HCEC 1CT (cell line): Measurements from ENCODE around the gene TPD52L2.
A peak's percentile ranks its signal among the peaks of the same experiment; 100 is the strongest.

ENCODE experiments used
- DNase-seq: peaks from one replicate; pipeline ENCODE4 v3.0.0-alpha.2; 2017

TPD52L2 gene

DNA sequence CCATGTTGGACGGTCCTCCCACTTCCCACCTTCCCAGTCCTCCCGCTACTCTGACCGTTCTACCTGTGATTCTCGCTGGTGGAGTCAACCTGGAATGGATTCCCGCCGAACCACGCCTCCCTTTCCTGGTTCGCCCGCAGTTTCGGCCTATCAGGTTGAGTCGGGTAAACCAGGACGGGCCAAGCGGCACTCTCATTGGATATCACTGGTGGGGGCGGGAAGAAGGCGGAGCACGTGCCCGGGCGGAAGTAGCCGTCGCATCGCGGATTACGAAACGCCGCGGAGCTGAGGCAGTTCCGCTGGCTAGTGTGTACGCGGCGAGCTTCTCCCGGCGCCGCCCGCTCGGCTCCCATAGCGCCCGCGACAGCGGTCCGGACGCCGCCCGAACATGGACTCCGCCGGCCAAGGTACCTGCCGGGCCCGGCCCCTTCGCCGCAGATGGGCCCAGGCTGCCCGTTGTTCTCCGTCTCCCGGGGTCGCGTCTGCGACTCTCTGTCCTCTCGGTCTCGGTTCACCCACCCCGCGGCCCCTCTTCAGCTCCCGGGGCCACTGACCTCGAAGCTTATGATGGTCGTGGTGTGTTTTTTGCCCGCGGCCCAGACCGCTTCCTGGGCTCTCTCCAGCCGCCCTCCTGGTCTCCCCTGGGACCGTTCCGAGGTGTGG lies at the start of gene TPD52L2:
Gene TPD52L2, plus strand, starts transcription at position 293 of the 663 bp plus-strand sequence. Its CDS starts 96 bp downstream, at position 389.
- DNase-seq = peak; percentile 99

DNA sequence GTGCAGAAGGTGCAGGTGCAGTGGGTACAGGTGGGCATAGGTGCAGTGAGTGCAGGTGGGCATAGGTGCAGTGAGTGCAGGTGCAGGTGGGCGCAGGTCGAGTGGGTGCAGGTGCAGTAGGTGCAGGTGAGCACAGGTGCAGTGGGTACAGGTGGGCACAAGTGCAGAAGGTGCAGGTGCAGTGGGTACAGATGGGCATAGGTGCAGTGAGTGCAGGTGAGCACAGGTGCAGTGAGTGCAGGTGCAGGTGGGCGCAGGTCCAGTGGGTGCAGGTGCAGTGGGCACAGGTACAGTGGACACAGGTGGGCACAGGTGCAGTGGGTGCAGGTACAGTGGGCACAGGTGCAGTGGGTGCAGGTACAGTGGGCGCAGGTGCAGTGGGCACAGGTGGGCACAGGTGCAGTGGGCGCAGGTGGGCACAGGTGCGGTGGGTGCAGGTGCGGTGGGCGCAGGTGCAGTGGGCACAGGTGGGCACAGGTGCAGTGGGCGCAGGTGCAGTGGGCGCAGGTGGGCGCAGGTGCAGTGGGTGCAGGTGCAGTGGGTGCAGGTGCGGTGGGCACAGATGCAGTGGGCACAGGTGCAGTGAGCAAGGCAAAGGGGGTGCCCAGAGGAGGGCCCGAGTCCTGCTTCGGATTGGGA lies 49.3 kb upstream of the TPD52L2 start:
- DNase-seq = no peak

DNA sequence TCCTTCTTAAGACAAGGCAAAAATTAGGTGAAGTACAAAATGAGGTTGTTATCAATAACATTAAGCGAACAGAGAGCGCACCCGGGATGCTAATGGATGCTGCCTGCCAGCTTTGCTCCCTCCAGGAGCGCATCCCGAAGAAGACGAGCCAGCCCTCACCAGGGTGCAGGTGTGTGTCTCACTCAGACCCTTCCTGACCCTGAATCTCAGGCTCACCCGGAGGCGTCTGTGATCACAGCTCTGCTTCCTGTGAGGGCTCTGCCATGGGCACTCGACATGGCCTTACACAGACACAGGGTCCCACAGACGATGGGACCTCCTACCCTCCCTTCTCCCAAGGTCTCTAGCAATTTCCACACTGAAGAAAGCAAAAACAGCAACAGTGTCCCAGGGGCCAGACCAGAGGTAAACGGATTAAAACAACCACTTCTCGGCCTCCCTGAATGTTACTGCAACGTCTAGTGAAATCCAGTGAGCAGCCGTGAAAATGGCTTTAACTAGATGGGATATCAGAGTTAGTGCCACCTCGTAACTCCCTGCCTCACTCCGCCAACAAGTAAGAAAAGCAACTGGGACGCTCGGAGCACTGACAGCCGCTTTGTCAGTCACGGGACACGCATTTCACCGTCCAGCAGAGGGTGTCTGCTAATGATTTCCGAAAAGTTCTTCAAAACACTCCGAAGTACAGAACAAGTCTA lies 45.7 kb upstream of the TPD52L2 start:
- DNase-seq = peak; percentile 41

DNA sequence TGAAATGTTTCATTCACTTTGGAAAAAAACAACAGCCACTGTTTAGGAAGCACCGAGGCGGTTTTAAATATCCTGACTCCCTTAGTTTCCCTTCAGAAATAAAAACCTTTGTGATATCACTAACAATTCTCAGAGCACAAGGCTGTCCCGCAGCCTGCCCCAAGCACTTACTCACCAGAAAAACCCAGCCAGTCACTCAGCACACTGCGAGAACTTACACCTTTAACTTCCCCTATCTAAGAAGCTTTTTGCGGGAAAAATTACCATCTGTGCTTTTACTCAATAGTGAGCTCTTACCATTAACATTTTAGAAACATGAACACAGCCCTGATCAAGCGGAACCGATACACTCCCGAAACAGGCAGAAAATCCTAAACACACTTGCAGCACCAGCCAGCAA lies 43.3 kb upstream of the TPD52L2 start:
- DNase-seq = no peak

DNA sequence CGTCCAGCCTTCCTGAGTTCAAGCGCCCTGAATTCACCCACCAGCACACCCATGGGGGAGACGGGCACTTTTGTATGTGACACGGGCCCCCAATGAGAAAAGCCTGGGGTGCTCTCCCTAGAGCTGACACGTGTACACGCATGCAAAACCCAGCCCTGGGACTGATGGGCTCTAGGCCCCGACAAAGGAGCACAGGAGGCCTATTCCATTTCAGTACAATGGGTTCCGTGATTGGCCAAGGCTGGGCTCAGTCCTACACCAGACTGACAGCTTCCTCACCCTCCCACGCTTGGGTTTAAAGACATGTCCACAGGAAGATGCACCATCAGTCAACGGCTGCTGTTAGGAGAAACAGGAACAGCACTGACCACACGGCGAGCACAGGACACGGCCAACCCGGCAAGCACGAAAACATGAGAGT lies 42.8 kb upstream of the TPD52L2 start:
- no peak for DNase-seq

DNA sequence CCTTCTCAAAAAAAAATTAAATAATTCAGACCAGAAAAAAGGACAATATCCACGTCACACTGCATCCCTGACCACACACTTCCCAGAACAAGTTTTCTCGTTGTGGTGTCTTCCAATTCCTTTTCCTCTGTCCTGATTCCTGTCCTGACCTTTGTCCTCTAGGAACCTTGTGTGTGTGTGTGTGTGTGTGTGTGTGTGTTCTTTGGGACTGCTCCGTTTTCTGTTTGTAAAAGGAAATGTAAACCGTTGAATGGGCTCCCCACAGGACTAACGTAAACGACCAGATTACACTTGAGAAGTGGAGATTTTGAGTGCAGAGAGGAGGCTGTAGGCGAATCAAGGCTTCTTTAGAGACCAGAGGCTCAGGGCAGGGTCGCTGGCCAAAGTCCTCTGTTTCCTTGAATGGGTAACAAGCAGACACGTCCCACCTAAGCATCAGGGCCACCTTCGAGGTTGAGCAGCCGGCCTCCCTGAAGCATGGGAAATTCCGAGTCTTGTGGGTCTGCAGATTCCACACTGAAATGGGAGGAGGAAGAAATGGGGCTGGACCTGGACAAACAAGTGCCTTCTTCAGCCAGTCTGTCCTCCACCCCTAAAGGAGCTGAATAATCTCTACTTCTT lies 41.3 kb upstream of the TPD52L2 start:
- DNase-seq = no peak

DNA sequence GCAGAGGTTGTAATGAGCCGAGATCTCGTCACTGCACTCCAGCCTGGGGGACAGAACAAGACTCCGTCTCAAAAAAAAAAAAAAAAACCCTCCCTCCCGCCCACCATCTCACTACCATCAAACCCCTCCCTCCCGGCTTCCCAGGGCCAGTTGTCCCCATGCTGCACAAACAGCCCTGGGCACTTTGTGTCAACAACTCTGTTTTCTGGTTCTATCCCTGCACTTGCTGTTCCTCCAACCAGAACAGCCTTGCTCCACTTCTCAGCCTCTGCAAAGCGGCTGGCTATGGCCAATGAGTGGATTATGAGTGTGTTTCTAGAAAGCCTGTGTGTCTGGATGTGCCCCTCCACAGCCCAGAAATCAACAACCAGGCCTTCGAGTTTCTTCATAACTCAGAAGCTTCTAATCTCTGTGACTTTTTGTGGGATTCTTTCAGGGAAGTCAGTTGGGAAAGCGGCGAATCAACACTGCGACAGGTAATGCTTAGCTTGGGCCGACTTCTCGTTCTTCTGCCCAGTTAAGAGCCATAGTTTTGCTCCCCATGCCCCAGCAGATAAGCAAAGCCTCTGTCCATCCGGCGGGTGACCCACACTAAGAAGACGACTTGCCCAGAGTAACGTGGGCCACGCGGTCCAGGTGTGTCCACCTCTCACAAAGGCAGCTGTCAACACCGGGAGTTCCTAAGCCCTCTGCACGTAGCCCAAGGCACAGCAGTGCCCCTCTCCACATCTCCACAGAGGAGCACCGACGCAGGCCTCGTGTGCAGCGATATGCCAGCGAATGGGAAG lies 39.5 kb upstream of the TPD52L2 start:
- no peak for DNase-seq

DNA sequence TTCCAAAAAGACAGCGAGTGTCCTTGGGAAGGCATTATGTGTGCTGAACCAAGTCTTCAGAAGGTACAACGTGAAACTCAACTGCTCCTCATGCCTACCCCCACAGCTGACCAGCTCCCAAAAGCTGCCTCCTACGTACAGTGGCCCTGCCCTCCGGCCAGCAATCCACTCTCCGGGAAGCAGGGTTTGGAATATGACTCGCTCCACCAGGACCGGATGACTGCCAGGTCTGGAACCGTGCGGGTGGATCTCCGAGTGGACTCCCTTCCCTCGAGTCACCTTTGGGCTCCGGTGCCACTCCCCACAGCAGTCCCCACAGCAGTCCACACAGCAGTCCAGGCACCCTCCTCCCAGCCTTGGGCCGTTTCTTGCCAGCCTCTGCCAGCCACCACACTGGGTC lies 38.3 kb upstream of the TPD52L2 start:
- no peak for DNase-seq

DNA sequence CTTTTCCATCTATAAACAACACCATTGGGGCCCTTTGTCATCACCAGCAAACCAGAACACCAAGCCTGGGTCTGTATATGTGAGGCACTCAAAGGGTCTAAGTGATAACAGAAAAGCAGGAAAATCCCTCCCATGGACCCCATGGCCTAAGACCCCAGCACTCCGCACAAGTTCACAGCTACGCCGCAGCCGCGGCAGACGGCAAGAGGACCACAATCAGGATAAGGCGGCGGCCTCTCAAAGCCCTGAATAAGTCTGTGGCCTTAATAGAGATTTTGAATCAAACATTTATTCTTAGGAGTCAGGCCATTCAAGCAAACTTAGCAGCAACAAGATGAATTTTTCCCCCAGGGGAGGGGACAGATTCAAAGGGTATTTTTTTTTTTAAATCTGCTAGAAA lies 36.9 kb upstream of the TPD52L2 start:
- no peak for DNase-seq

DNA sequence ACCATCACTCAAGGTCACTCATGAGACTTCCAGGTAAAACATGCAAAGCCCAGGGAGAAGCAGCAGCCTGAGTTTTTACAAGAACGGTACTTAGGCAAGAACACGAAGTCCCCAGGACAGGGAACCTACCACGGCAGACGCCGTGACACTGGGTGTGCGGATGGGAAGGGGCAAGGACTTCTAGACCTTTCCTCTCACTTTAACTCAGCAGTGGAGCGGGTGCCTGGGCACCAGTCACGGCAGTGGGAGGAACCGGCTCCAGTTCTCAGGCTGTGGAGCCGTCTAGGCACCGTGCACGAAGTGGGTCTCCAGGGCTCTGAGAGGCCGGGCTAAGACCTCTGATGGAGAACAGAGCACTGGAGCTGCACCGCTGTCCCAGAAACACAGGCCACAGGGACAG lies 36.5 kb upstream of the TPD52L2 start:
- DNase-seq = no peak

DNA sequence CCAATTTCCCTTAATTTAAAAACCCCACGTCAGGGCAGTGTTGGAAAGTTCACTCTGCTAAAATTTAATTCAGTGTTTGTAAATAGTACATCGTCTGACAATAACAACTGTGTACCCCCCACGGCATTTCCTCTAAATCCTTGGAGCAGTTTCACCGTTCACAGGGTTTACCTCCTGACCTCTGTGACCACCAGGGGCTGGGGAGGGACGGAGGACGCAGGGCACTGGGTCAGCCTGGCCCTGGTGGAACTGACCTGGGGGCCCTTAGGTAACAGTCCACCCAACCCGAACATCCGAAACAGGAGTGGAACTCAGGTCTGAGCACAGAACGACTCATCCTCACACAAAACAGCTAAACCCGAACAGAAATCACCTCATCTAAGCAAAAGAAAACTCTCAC lies 36.1 kb upstream of the TPD52L2 start:
- DNase-seq = no peak

DNA sequence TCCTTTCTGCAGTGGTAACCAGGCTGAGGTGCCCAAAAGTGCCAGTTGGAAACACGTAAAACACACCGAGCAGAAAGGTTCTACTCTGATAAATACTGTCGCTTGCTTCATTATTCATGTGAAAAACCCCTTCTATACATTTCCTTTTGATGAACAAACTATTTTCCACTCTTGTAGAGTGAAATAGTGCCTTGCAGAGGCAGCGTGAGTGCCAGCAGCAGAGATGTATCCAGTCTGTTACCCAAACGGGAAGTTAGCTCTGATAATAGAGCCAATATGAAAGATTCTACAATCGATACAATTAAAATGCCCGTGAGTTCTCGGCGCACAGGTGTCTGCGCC lies 35.5 kb upstream of the TPD52L2 start:
- no peak for DNase-seq

DNA sequence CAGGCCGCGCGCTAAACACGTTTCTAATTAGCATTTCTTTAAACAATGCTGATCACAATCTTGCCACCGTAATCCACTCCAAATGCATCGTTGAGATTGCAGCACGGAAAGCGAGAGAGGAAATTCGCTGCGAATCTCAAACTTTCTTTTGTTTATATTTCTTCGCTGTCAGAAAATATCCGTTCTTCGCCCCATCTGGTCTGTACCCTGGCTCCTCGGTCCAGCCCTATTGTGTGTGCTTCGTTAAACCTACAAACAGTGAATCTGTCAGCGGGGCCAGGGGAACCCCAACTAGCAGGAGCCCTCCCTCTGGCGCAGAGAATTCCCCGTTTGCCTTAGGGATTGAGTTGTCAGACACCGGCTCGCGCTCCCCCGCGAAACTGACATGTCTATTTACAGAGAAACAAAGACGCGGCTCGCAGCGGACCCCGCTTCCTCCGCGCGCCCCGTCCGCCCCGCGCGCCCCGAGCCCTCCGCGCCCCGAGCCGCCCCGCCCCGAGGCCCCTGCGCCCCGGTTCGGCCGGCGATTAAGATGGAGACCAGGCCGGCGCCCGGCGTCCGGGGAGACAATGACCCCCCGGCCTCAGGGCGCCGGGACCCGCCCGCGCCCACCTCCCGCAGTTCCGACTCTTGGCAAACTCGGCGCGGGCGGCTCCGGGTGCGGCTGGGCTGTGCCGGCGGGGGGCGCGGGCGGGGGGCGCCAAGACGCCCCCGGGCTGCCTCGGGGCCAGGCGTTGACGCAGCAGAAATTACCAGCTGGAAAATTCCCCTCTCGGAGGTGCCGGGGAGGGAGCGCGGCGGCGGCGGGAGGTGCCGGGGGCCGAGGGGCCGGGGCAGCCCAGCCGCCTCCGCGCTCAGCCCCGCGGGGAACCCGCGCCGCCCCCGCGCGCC lies 34.9 kb upstream of the TPD52L2 start:
- peak; percentile 26 for DNase-seq

DNA sequence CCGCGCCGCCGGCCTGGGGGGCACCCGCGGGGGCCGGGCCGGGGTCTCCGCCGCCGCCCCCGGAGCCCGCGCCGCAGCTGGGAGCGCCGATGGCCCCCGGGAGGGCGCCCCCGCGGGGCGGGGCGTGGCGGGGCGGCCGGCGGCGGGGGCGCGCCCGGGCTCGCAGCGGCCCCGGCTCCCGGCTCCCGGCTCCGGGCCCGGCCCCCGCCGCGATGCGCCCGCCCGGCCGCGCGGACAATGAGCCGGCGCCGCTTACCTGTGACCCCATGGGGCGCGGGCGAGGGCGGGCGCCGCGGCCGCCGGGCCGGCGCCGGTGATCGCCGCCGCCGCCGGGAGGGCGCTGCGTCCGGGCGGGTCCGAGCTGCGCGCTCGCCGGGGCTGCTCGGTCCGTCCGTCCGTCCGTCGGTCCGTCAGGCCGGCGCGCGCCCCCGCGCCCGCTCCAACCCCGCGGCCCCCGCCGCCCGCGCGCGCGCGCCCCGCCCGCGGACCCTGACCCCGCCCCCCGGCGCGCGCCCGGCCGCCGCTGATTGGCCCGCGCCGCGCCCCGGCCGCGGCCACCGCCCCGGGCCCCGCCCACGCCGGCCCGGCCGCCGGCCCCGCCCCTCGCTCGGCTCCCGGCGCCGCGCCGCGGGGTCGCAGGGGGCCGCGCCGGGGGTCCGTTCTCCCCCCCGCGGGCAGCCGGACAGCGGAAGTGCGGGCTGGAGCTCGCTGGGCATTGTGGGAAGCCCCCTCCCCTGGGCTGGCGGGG lies 34.1 kb upstream of the TPD52L2 start, which contains the start of gene ZBTB46:
Gene ZBTB46, minus strand, starts transcription at position 424 of the 748 bp plus-strand sequence. CDS start 40,507 bp downstream, outside the sequence.
- DNase-seq = peak; percentile 51

DNA sequence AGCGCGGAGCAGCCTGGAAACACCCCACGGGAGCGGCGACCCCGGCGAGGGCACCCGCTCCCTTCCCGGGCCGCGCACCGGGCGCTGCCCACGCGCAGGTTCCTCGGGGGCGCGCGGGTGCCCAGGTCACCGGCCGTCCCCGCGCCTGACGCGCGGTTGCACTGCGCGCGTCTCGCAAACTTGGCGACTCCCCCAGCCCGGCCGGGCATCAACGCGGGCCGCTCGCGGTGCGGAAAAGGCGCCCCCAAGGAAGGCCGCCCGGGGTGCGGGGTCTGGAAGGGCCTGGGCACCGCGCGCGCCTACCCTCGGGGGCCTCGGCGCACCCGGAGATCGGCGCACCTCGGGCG lies 33.5 kb upstream of the TPD52L2 start:
- no peak for DNase-seq

DNA sequence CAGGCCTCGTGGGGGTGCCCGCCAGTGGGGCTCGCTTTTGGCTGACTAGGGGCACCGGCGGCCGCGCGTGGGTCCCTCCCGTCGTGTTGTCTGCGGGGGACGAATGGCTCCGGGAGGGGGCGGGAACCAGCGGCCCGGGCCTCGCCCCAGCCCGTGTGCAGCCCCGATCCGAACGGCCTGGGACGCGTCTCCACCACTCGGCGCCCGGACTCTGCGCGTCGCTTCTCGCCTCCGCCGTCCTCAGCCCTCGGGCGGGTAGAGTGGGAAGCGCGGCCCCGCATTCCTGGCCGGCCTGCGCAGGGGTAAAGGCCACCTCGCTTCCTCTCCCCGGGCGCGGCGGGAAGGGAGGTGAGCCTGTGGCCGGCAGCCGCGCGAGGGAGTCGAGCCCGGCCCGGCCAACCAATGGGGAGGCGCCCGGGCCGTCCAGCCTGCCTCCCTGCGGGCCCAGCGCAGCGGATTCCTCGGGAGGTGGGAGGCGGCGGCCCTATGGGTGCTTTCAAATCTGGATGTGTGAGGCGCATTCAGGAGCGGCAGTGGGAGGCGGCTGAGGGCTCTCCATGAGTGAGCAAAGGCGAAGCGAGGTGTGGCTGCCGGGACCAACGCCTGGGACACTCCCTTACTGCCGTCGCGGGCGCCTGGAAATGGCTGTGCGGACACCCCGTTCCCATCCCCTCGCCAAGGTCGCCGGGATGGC lies 32.9 kb upstream of the TPD52L2 start:
- no peak for DNase-seq

DNA sequence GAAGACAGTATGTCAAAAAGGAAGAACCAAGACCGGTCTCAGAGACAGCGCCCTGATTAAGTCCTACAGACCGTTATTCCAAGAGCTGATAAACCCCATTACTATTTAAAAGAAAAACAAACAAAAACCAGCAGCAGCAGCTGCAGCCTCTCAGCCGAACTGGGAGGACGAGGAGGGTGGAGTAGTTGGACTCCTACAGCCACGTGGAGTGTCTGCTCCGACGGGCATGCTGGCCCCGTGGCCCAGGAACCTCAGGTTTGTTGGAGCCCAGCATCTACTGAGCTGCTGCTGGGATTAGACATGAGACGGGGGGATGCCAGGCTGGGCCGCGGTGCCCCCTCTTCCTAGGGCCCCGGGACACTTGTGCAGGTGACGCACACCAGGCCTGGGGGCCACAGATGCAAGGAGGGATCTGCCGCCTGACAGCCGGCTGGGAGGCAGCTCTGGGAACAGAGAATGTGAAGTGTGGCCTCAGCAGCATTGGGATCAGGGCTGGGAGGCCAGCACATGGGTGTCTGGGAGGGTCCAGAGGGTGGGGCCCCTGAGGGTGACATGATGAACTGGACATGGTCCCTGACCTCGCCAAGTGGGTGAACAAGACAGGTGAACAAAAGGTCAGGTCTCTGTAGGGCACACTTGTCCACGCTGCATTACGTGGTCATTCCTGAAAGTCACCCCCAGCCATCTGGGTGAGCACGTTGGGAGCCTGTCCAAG lies 31.1 kb upstream of the TPD52L2 start:
- peak; percentile 78 for DNase-seq

DNA sequence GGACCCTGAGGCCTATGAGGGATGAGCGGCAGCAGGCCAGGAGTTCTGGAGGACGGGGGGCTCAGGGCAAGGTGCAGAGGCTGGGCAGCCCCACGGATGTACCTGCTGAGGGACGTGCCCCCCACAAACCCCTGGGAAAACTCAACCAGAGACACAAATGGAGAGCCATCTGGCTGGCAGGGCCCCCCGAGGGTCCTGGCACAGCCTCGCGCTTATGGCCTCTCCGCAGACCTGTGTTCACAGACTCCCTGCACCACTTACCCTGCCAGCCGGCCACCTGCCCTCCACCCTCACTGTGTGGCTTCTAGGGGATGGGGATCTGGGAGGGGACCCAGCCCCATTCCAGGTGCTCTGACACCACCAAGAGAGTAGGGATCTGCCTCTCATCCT lies 30.6 kb upstream of the TPD52L2 start:
- DNase-seq = no peak

DNA sequence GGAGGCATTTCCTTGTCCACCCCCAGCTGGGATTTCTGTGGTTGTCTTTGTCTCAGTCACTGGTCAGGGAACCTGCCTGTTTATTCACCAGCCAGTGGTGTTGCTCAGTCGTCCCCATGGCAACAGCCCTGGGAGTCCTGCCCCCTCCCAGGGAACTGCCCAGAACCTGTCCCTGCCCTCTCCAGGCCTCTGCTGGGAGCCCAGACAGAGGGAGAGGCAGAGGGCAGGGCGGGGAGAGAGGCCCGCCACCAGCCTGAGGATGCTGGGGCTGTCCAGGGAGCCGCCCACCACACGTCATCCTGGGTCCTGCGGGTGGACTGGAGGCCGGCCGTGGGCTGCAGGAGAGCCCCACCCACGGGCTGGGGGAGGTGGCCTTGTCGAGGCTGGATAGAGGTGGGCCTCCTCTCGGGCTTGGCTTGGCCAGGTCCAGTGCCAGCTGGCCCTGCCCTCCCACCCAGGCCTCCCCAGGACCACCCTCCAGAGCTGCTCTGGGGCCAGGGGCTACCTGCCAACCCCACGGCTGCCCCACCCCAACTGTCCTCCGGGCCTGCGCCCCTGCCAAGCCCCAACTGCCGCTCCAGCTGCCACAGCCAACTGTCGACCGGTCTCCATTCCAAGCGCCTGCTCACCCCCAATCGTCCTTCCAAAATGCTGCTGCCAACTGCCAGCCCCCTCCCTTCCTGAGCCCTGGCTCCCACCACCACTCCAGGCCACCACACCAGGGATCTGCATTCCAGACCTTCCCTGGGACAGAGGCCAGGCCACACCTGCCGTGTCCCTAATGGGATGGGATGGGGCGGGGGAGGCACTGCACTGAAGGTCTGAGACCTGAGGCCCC lies 29.8 kb upstream of the TPD52L2 start:
- DNase-seq = peak; percentile 97
